OCI-LY7 (cell line): ENCODE data around the gene TXNL1. TPM values are rescaled to one million over a fixed set of nuclear protein-coding genes. Genes with fewer than 3 reads are reported as not detected.

Source experiments
- BruUV-seq: library from RNA; stranded (reverse); fragments of 400-500 nt; replicated peaks from 2 replicates; lab custom pipeline; 2021; lab: Mats Ljungman, UMichigan
- CTCF ChIA-PET: fragments of 300-600 bp; sonication (Branson Sonifier 250); formaldehyde crosslinking; loops from one replicate; lab custom pipeline; 2022; ENCODE audit warnings: antibody characterized with exemption; ENCODE audit not compliant: unreplicated experiment; lab: Charles Lee
- POLR2A ChIA-PET: fragments of 300-600 bp; sonication (Branson Sonifier 250); formaldehyde crosslinking; loops from one replicate; lab custom pipeline; 2022; ENCODE audit warnings: antibody characterized with exemption; lab: Charles Lee
- DNase-seq: peaks from one replicate; pipeline ENCODE4 v3.0.0-alpha.2; 2015; ENCODE audit warnings: low spot score
- H2AFZ ChIP-seq: fragments of 200-600 bp; sonication (generic), shearing (Covaris generic); 2 replicates; pipeline ENCODE4 v1.6.1; 2014; ENCODE audit warnings: mild to moderate bottlenecking, antibody characterized with exemption, low read length, moderate library complexity
- H3K27ac ChIP-seq: fragments of 200-600 bp; sonication (generic); 2 replicates; pipeline ENCODE4 v1.5.1; 2014; ENCODE audit warnings: mixed run types, low read depth, mild to moderate bottlenecking, moderate library complexity, low read length, inconsistent platforms; ENCODE audit not compliant: poor library complexity, severe bottlenecking
- H3K36me3 ChIP-seq: fragments of 200-600 bp; sonication (generic); 2 replicates; pipeline ENCODE4 v1.6.1; 2014; ENCODE audit warnings: mild to moderate bottlenecking, antibody characterized with exemption, low read length, moderate library complexity, mixed read lengths; ENCODE audit not compliant: insufficient read depth
- H3K4me1 ChIP-seq: fragments of 200-600 bp; sonication (generic); 2 replicates; pipeline ENCODE4 v1.5.1; 2014; ENCODE audit warnings: mild to moderate bottlenecking, low read length; ENCODE audit not compliant: insufficient read depth, poor library complexity, severe bottlenecking
- H3K4me2 ChIP-seq: fragments of 200-600 bp; sonication (generic); 2 replicates; pipeline ENCODE4 v1.6.1; 2014; ENCODE audit warnings: mild to moderate bottlenecking, low read length
- H3K4me3 ChIP-seq: fragments of 200-600 bp; sonication (generic); 2 replicates; pipeline ENCODE4 v1.5.1; 2014; ENCODE audit warnings: mild to moderate bottlenecking, low read depth, low read length; ENCODE audit not compliant: poor library complexity, severe bottlenecking
- H3K79me2 ChIP-seq: fragments of 200-600 bp; sonication (generic); 2 replicates; pipeline ENCODE4 v1.6.1; 2016; ENCODE audit warnings: low read depth, mild to moderate bottlenecking, low read length, moderate library complexity, mixed read lengths; ENCODE audit not compliant: insufficient read depth
- H3K9me2 ChIP-seq: fragments of 200-600 bp; sonication (generic); 2 replicates; pipeline ENCODE4 v1.6.1; 2016; ENCODE audit warnings: mild to moderate bottlenecking, low read length, mixed read lengths; ENCODE audit not compliant: insufficient read depth
- H3K9me3 ChIP-seq: fragments of 200-600 bp; sonication (generic); 2 replicates; pipeline ENCODE4 v1.6.1; 2014; ENCODE audit warnings: mild to moderate bottlenecking, mixed run types, low read length, mixed read lengths
- H4K20me1 ChIP-seq: fragments of 200-600 bp; sonication (generic); 2 replicates; pipeline ENCODE4 v1.6.1; 2014; ENCODE audit warnings: mild to moderate bottlenecking, antibody characterized with exemption, low read length, moderate library complexity, mixed read lengths; ENCODE audit not compliant: insufficient read depth
- EZH2phosphoT487 ChIP-seq: fragments of 200-600 bp; sonication (generic); IDR thresholded peaks from 2 replicates; pipeline ENCODE4 v1.6.1; 2018; ENCODE audit warnings: low read depth, borderline replicate concordance, mild to moderate bottlenecking, mixed run types, antibody characterized with exemption, low read length, moderate library complexity, mixed read lengths
- intact Hi-C: fragments of 100-400 bp; cut with micrococcal nuclease; formaldehyde crosslinking; loops from one replicate; pipeline ENCODE4 v1.10.0; 2022; ENCODE audit not compliant: unreplicated experiment
- total RNA-seq, 2 experiments: library from RNA; depleted of rRNA in 1 of 2; stranded (reverse); fragments of >200 nt in 1 of 2; shearing (Covaris generic) in 1 of 2; gene quantifications; 2 replicates each; pipeline ENCODE4 v1.2.3, GENCODE V29; 2014 to 2022
- TF ChIP-seq, protein P1 (sequence below): fragments of 200-600 bp; sonication (generic); conservative IDR thresholded peaks from 2 replicates; pipeline ENCODE4 v1.5.1; 2014; ENCODE audit warnings: mild to moderate bottlenecking, antibody characterized with exemption, low read length, moderate library complexity, mixed read lengths

TXNL1 gene
- total RNA-seq, 2 experiments from 2014 or later, result 13.9 to 42.5 TPM

DNA sequence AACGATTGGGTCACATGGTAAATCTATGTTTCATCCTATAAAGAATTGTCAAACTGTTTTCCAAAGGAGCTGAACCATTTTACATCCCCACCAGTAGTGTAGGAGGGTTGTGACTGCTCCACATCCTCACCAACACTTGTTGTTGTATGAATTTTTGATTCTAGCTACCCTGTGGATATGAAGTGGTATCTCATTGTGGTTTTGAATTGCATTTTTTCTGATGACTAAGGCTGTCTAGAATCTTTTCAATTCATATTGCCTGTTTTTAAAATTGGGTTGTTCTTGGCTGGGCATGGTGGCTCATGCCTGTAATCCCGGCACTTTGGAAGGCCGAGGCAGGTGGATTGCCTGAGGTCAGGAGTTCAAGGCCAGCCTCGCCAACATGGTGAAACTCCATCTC is 44.5 kb downstream of the TXNL1 start:
- no peak for TF ChIP-seq EZH2phosphoT487
- TF ChIP-seq, protein P1, sequence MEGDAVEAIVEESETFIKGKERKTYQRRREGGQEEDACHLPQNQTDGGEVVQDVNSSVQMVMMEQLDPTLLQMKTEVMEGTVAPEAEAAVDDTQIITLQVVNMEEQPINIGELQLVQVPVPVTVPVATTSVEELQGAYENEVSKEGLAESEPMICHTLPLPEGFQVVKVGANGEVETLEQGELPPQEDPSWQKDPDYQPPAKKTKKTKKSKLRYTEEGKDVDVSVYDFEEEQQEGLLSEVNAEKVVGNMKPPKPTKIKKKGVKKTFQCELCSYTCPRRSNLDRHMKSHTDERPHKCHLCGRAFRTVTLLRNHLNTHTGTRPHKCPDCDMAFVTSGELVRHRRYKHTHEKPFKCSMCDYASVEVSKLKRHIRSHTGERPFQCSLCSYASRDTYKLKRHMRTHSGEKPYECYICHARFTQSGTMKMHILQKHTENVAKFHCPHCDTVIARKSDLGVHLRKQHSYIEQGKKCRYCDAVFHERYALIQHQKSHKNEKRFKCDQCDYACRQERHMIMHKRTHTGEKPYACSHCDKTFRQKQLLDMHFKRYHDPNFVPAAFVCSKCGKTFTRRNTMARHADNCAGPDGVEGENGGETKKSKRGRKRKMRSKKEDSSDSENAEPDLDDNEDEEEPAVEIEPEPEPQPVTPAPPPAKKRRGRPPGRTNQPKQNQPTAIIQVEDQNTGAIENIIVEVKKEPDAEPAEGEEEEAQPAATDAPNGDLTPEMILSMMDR, result no peak
- no peaks in the 10 kb centered on the region for H3K36me3 ChIP-seq
- H4K20me1 ChIP-seq, result no peaks in the 10 kb centered on the region
- DNase-seq, result no peak
- ChIA-PET POLR2A (interaction anchor here (0.7 kb wide), 1 partner anchor 10 kb away, joined by 4 read pairs; no protein-coding TSS in a partner anchor), CTCF (no interaction called here)
- no peak overlapping the region for H2AFZ ChIP-seq
- no peak overlapping the region for H3K4me3 ChIP-seq
- no peak overlapping the region for H3K4me2 ChIP-seq
- H3K9me3 ChIP-seq, result no peaks in the 10 kb centered on the region
- intact Hi-C loops, result no loop called here
- no peaks in the 10 kb centered on the region for H3K79me2 ChIP-seq
- BruUV-seq, result no TSS peak
- no peaks in the 10 kb centered on the region for H3K9me2 ChIP-seq
- no peaks in the 10 kb centered on the region for H3K4me1 ChIP-seq
- no peak overlapping the region for H3K27ac ChIP-seq

DNA sequence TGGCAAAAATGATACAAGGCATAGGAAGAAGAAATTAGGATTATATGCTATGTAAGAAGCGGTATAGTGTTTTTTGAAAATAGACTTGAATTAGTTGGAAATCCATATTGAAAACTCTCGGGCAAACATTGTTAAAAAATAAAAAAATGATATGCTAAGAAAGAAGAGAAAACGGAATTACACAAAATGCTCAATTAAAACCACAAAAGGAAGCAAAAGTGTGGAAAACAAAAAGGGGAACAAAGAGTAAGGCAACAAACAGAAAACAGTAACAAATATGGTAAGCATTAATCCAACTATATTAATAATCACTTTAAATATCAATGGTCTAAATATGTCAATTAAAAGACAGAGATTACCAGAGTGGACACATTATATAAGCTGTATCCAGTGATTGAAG is 58.4 kb downstream of the TXNL1 start:
- H3K27ac ChIP-seq, result no peak overlapping the region
- CTCF ChIA-PET, result no interaction called here
- TF ChIP-seq, protein P1, result no peak
- no peak for TF ChIP-seq EZH2phosphoT487

DNA sequence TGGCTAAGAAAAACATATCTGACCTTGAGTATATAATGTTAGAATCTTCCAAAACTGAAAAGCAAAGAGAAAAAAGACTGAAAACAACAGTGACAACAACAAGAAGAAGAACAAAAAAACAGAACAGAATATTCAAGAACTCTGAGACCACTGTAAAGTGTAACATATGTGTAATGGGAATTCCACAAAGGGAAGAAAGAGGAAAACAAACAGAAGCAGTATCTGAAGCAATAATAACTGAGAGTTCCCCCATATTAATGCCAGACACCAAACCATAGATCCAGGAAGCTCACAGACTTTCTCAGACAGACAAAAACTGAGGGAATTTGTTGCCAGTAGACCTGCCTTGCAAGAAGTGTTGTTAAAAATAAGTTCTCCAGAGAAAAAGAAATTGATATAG is 58.9 kb downstream of the TXNL1 start:
- TF ChIP-seq, protein P1, result no peak
- TF ChIP-seq EZH2phosphoT487, result no peak
- ChIA-PET CTCF (no interaction called here), POLR2A (no interaction called here)
- H2AFZ ChIP-seq, result no peak overlapping the region
- no peaks in the 10 kb centered on the region for H3K9me3 ChIP-seq
- no peaks in the 10 kb centered on the region for H3K79me2 ChIP-seq
- H3K4me1 ChIP-seq, result no peaks in the 10 kb centered on the region
- no peaks in the 10 kb centered on the region for H3K9me2 ChIP-seq
- H3K4me2 ChIP-seq, result no peak overlapping the region
- BruUV-seq, result no TSS peak
- H3K4me3 ChIP-seq, result no peak overlapping the region
- no peaks in the 10 kb centered on the region for H3K36me3 ChIP-seq
- DNase-seq, result no peak
- H3K27ac ChIP-seq, result no peak overlapping the region
- intact Hi-C loops, result loop anchor here (10.0 kb wide), 2 partner anchors 1165 to 1345 kb away; no protein-coding TSS in a partner anchor
- H4K20me1 ChIP-seq, result no peaks in the 10 kb centered on the region

More for the DNA sequence above, 58.4 kb downstream of the TXNL1 start:
- Histone ChIP-seq H2AFZ (no peak overlapping the region), H3K9me3 (no peaks in the 10 kb centered on the region), H3K9me2 (no peaks in the 10 kb centered on the region), H4K20me1 (no peaks in the 10 kb centered on the region), H3K4me3 (no peak overlapping the region), H3K79me2 (no peaks in the 10 kb centered on the region), H3K4me2 (no peak overlapping the region), H3K36me3 (no peaks in the 10 kb centered on the region), H3K4me1 (no peaks in the 10 kb centered on the region)
- no peak for DNase-seq
- POLR2A ChIA-PET, result no interaction called here
- BruUV-seq, result no TSS peak
- intact Hi-C loops, result no loop called here
